K562 (cell line): Measurements from ENCODE around the gene CATSPER1. TPM values are rescaled to one million over a fixed set of nuclear protein-coding genes. Genes with fewer than 3 reads are reported as not detected.

Experiments
- BRF1 ChIP-seq: IDR thresholded peaks from 3 replicates; pipeline ENCODE4 v1.6.1; 2011; ENCODE audit warnings: borderline replicate concordance, mild to moderate bottlenecking; ENCODE audit not compliant: insufficient read length; ENCODE audit errors: extremely low read depth
- CHD1 ChIP-seq: fragments of 200-600 bp; sonication (generic); IDR thresholded peaks from one replicate; pipeline ENCODE4 v1.6.1; 2012; ENCODE audit warnings: mild to moderate bottlenecking, moderate library complexity, low read length, inconsistent platforms
- CTBP1 ChIP-seq: fragments of 450-650 bp; IDR thresholded peaks from 2 replicates; pipeline ENCODE4 v1.6.1; 2016; ENCODE audit warnings: borderline replicate concordance
- E2F3 ChIP-seq: fragments of 250-450 bp; sonication (Bioruptor Pico); IDR thresholded peaks from 2 replicates; pipeline ENCODE4 v1.4.0; 2020; ENCODE audit warnings: mild to moderate bottlenecking
- ELF2 ChIP-seq: fragments of 250-450 bp; sonication (Bioruptor Pico); IDR thresholded peaks from 2 replicates; pipeline ENCODE4 v1.5.0; 2021; ENCODE audit warnings: mild to moderate bottlenecking
- EWSR1 ChIP-seq: fragments of 450-650 bp; IDR thresholded peaks from 2 replicates; pipeline ENCODE4 v1.6.1; 2018; ENCODE audit warnings: borderline replicate concordance, mild to moderate bottlenecking, low read depth, moderate library complexity; ENCODE audit not compliant: partially characterized antibody
- FOXJ2 ChIP-seq: fragments of 200-800 bp; sonication (Bioruptor generic); IDR thresholded peaks from 2 replicates; pipeline ENCODE4 v1.6.1; 2016; ENCODE audit warnings: missing genetic modification characterization, missing compliant biosample characterization
- GATAD2A ChIP-seq: fragments of 450-650 bp; IDR thresholded peaks from 2 replicates; pipeline ENCODE4 v1.6.1; 2017
- LEF1 ChIP-seq: fragments of 450-650 bp; IDR thresholded peaks from 2 replicates; pipeline ENCODE4 v1.6.1; 2016; ENCODE audit warnings: mild to moderate bottlenecking
- MED1 ChIP-seq: sonication (generic); formaldehyde crosslinking; IDR thresholded peaks from 2 replicates; pipeline ENCODE4 v1.8.1; 2023; ENCODE audit warnings: missing genetic modification reagents, borderline replicate concordance
- NFYB ChIP-seq: IDR thresholded peaks from 2 replicates; pipeline ENCODE4 v1.6.1; 2011; ENCODE audit warnings: mild to moderate bottlenecking, moderate library complexity; ENCODE audit not compliant: insufficient read length; ENCODE audit errors: extremely low read depth
- NR2F6 ChIP-seq: fragments of 450-650 bp; formaldehyde crosslinking; IDR thresholded peaks from 2 replicates; pipeline ENCODE4 v1.4.0; 2020; ENCODE audit warnings: mild to moderate bottlenecking
- RBM15 ChIP-seq: fragments of 200-400 bp; formaldehyde crosslinking; IDR thresholded peaks from 2 replicates; pipeline ENCODE4 v1.6.1; 2018; ENCODE audit warnings: mild to moderate bottlenecking, low read length, moderate library complexity; ENCODE audit not compliant: insufficient read depth
- RNF2 ChIP-seq: sonication (generic); IDR thresholded peaks from 2 replicates; pipeline ENCODE4 v1.6.1; 2016
- SAFB2 ChIP-seq: fragments of 200-400 bp; formaldehyde crosslinking; IDR thresholded peaks from 2 replicates; pipeline ENCODE4 v1.6.1; 2018; ENCODE audit warnings: borderline replicate concordance, low read length, low read depth, moderate library complexity; ENCODE audit not compliant: severe bottlenecking
- TBL1XR1 ChIP-seq, 2 experiments: IDR thresholded peaks; 2 replicates each; pipeline ENCODE4 v1.6.1; 2012; ENCODE audit warnings: improper control_type of control experiment in 2 of 2, low read length in 2 of 2, mild to moderate bottlenecking in 1 of 2
- TSC22D4 ChIP-seq: fragments of 450-650 bp; IDR thresholded peaks from 2 replicates; pipeline ENCODE4 v1.6.1; 2016; ENCODE audit warnings: missing genetic modification characterization, missing biosample characterization, control low read depth
- ZNF224 ChIP-seq: sonication (generic); formaldehyde crosslinking; IDR thresholded peaks from 2 replicates; pipeline ENCODE4 v1.8.0; 2022; ENCODE audit warnings: mild to moderate bottlenecking, missing genetic modification reagents
- ZNF507 ChIP-seq: conservative IDR thresholded peaks from 2 replicates; pipeline ENCODE4 v1.6.1; 2017; ENCODE audit warnings: missing genetic modification characterization, missing compliant biosample characterization
- polyA plus RNA-seq, 8 experiments: library from polyadenylated mRNA; depleted of rRNA in 4 of 8; stranded (reverse) in 5 of 8; unstranded in 3 of 8; fragments of >200 nt; fragmentation: Nextera tagmentation in 2 of 8; fragmentation: Illumina TruSeq in 1 of 8; extraction: Ambion mirVana in 2 of 8; extraction: Trizol in 1 of 8; gene quantifications; 2 replicates each; pipeline versions ENCODE4 v1.2.1 to v1.2.3, GENCODE V29; 2011 to 2014; ENCODE audit warnings: inconsistent platforms in 1 of 8, missing spikeins in 1 of 8
- total RNA-seq, 7 experiments: library from RNA; depleted of rRNA in 6 of 7; stranded (reverse); fragments of >200 nt in 6 of 7; fragmentation: Illumina TruSeq in 2 of 7; extraction: Trizol in 2 of 7; gene quantifications; 2 replicates each; pipeline versions ENCODE4 v1.2.1 to v1.2.3, GENCODE V29; 2011 to 2021; ENCODE audit warnings: low replicate concordance in 1 of 7
- TF ChIP-seq, protein P1 (sequence below): fragments of 250-450 bp; sonication (Bioruptor Pico); IDR thresholded peaks from 2 replicates; pipeline ENCODE4 v1.6.1; 2021; ENCODE audit warnings: mild to moderate bottlenecking
- TF ChIP-seq, protein P2 (sequence below): IDR thresholded peaks from 2 replicates; pipeline ENCODE4 v1.6.1; 2011; ENCODE audit warnings: borderline replicate concordance, low read depth, mild to moderate bottlenecking, moderate library complexity, low read length; ENCODE audit not compliant: insufficient read depth, poor library complexity, severe bottlenecking
- TF ChIP-seq, protein P3 (sequence below): fragments of 450-650 bp; formaldehyde crosslinking; IDR thresholded peaks from 2 replicates; pipeline ENCODE4 v1.4.0; 2022; ENCODE audit warnings: missing genetic modification characterization
- TF ChIP-seq, protein P4 (sequence below): fragments of 250-450 bp; sonication (Bioruptor Pico); IDR thresholded peaks from 2 replicates; pipeline ENCODE4 v1.8.0; 2021; ENCODE audit warnings: borderline replicate concordance, mild to moderate bottlenecking, moderate library complexity; ENCODE audit not compliant: poor library complexity, severe bottlenecking
- TF ChIP-seq, protein P5 (sequence below): fragments of 250-450 bp; sonication (Bioruptor Pico); IDR thresholded peaks from 2 replicates; pipeline ENCODE4 v1.8.0; 2022; ENCODE audit warnings: moderate library complexity, mild to moderate bottlenecking, inconsistent platforms

CATSPER1 gene
- total and polyA plus RNA-seq, 9 of the 15 experiments (the other 6 are each of a cell fraction or from before 2014, with no cell fraction given) = 0.21 to 3.3 (median 0.76) TPM

DNA sequence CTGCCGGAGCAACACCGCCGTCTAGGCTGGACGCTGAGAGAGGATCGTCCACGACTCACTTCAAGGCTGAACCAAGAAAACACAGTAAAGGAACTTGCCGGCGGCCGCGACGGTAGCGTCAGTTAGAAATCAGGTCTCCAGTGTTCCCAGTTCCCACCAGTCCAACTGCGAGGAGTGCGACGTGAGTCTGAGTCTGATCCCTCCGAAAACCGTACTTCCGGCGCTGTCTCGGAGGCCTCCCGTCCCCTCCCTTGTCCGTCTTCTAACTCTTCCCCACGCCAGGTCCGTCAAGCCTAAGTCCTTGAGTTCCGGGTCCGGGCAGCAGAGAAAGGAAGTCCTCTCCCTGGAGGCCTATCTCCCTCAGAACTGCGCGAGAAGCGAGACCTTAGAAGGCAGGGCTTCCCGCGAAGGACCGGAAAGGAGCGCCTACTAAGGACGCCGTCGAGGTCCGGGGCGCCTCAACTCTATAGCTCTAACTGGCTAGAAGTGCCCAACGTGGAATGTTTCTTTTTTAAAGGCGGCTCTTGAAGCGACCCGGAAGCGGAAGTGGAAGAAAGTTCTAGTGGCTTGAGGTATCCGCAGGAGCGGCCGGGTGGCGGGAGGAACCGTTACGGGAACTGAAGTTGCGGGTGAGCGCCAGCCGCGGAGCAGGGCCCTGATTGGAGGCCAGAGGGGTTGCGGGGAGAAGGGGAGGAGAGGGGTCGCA lies 24.2 kb downstream of the CATSPER1 start, which contains the start of the genes BANF1 and EIF1AD (continued):
- TF ChIP-seq, protein P1, sequence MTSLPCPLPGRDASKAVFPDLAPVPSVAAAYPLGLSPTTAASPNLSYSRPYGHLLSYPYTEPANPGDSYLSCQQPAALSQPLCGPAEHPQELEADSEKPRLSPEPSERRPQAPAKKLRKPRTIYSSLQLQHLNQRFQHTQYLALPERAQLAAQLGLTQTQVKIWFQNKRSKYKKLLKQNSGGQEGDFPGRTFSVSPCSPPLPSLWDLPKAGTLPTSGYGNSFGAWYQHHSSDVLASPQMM (CRISPR knock-in tag) = no peak
- TF ChIP-seq, protein P2, sequence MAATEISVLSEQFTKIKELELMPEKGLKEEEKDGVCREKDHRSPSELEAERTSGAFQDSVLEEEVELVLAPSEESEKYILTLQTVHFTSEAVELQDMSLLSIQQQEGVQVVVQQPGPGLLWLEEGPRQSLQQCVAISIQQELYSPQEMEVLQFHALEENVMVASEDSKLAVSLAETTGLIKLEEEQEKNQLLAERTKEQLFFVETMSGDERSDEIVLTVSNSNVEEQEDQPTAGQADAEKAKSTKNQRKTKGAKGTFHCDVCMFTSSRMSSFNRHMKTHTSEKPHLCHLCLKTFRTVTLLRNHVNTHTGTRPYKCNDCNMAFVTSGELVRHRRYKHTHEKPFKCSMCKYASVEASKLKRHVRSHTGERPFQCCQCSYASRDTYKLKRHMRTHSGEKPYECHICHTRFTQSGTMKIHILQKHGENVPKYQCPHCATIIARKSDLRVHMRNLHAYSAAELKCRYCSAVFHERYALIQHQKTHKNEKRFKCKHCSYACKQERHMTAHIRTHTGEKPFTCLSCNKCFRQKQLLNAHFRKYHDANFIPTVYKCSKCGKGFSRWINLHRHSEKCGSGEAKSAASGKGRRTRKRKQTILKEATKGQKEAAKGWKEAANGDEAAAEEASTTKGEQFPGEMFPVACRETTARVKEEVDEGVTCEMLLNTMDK = peak; percentile 46
- TF ChIP-seq MED1 (CRISPR knock-in tag) (no peak), NFYB (no peak), TSC22D4 (tag) (no peak), E2F3 (no peak), CHD1 (peak; percentile 41), ELF2 (CRISPR knock-in tag) (peak; percentile 93), SAFB2 (no peak), NR2F6 (no peak), BRF1 (no peak), RBM15 (no peak), EWSR1 (no peak), CTBP1 (peak; percentile 90), ZNF507 (no peak), TBL1XR1 (IDR thresholded peaks at IDR 0.05; ENCODE audit: low read length in 2 of 2) (peak; percentile 74 to 89; a peak in 3 of 4 replicates), RNF2 (peak; percentile 79), ZNF224 (no peak), FOXJ2 (tag) (no peak), GATAD2A (no peak), LEF1 (peak; percentile 52)
- TF ChIP-seq, protein P3, sequence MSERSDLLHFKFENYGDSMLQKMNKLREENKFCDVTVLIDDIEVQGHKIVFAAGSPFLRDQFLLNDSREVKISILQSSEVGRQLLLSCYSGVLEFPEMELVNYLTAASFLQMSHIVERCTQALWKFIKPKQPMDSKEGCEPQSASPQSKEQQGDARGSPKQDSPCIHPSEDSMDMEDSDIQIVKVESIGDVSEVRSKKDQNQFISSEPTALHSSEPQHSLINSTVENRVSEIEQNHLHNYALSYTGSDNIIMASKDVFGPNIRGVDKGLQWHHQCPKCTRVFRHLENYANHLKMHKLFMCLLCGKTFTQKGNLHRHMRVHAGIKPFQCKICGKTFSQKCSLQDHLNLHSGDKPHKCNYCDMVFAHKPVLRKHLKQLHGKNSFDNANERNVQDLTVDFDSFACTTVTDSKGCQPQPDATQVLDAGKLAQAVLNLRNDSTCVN (CRISPR knock-in tag) = no peak
- TF ChIP-seq, protein P4, sequence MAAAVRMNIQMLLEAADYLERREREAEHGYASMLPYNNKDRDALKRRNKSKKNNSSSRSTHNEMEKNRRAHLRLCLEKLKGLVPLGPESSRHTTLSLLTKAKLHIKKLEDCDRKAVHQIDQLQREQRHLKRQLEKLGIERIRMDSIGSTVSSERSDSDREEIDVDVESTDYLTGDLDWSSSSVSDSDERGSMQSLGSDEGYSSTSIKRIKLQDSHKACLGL (CRISPR knock-in tag) = peak; percentile 73
- TF ChIP-seq, protein P5, sequence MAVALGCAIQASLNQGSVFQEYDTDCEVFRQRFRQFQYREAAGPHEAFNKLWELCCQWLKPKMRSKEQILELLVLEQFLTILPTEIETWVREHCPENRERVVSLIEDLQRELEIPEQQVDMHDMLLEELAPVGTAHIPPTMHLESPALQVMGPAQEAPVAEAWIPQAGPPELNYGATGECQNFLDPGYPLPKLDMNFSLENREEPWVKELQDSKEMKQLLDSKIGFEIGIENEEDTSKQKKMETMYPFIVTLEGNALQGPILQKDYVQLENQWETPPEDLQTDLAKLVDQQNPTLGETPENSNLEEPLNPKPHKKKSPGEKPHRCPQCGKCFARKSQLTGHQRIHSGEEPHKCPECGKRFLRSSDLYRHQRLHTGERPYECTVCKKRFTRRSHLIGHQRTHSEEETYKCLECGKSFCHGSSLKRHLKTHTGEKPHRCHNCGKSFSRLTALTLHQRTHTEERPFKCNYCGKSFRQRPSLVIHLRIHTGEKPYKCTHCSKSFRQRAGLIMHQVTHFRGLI (CRISPR knock-in tag) = no peak
